Measurements from ENCODE around the gene FLRT2.

FLRT2 gene

DNA sequence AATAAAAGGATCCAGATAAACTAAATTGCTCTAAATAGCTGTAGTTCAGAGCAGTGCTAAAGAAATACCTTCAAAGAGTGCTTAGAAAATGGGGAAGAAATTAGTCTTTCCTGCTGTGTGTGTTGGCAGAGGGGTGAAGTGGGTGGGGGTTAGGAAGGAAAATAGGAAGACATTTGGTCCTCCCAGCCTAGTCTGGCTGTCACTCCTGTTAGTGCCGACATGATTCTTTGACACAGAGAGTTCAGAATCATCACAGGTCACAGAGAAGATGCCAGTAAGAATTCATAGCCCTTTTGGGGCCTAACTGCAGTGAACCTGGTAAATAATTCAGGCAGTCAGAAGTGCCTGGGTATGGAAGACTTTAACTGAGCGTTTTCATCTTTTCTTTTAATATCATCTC, 74.8 kb downstream of the FLRT2 start:
- H3K4me3 ChIP-seq (ENCODE audit: control insufficient read depth, low read depth, low read length) = no peak overlapping the region
- TF ChIP-seq, protein P1, sequence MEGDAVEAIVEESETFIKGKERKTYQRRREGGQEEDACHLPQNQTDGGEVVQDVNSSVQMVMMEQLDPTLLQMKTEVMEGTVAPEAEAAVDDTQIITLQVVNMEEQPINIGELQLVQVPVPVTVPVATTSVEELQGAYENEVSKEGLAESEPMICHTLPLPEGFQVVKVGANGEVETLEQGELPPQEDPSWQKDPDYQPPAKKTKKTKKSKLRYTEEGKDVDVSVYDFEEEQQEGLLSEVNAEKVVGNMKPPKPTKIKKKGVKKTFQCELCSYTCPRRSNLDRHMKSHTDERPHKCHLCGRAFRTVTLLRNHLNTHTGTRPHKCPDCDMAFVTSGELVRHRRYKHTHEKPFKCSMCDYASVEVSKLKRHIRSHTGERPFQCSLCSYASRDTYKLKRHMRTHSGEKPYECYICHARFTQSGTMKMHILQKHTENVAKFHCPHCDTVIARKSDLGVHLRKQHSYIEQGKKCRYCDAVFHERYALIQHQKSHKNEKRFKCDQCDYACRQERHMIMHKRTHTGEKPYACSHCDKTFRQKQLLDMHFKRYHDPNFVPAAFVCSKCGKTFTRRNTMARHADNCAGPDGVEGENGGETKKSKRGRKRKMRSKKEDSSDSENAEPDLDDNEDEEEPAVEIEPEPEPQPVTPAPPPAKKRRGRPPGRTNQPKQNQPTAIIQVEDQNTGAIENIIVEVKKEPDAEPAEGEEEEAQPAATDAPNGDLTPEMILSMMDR (IDR thresholded peaks at IDR 0.05; ENCODE audit: control insufficient read depth, insufficient read depth, low read depth, low read length, missing control alignments) = no peak
- no peak for DNase-seq (ENCODE audit: low read depth)

DNA sequence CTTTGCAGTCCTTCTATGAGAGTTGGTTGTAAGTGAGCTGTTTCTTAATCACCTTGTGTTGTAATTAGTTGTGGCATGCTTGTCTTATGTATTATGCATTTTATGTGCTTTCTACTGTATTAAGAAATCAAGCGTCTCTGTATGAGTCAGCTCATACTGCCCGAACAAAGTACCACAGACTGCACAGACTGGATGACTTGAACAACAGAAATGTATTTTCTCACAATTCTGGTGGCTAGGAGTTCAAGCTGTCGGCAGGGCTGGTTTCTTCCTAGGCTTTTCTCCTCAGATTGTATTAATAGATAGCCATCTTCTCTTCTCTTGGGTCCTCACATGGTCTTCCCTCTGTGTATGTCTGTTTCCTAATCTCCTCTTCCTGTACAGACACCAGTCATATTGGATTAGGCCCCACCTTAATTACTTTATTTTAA, 77.7 kb downstream of the FLRT2 start:
- DNase-seq (ENCODE audit: low read depth) = peak; percentile 90
- TF ChIP-seq, protein P1 (IDR thresholded peaks at IDR 0.05; ENCODE audit: control insufficient read depth, insufficient read depth, low read depth, low read length, missing control alignments) = no peak

DNA sequence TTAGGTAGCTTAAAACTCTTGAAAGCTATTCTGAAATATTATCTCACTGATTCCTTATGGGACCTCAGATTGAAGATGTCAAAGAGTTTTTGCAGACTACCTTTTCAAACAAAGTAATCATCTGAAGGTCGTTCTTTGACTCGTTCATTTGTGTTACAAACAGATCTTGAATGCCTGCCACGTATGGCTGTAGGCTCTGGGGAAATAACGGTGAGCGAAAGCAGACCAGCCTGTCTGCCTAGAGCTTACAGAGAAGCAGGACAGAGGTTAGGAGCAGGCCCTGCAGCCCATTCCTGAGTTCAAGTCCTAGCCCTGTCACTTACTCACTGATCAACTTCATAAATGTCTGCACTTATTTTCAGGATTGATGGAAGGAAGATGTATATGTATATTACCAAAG, 83.6 kb downstream of the FLRT2 start:
- TF ChIP-seq, protein P1 (IDR thresholded peaks at IDR 0.05; ENCODE audit: control insufficient read depth, insufficient read depth, low read depth, low read length, missing control alignments) = no peak
- DNase-seq (ENCODE audit: low read depth) = no peak
- H3K4me3 ChIP-seq (ENCODE audit: control insufficient read depth, low read depth, low read length) = no peak overlapping the region

More for the DNA sequence above, 77.7 kb downstream of the FLRT2 start:
- no peak overlapping the region for H3K4me3 ChIP-seq (ENCODE audit: control insufficient read depth, low read depth, low read length)

DNA sequence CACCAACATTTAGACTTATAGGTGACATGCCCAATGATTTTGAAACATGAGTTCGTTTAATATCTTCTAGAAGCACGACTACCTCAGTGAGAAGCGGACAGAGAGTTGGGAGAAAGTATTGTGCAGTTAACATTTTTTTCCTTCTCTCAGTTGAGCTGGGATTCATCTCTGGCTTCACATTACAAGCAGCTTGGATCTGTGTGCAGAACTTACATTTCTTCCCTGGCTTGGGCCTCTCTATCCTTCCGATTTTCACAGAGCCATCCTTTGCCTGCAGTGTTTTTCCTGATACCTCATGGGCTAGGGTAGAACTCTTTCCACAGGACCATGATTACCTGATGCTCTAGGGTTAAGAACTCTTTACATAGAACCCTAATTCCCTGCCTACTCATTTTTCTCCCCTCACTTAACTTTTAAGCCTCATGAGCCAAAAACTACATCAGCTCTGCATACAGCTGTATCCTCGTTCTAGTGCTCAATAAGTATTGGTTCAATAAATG, 86.5 kb downstream of the FLRT2 start:
- TF ChIP-seq, protein P1 (IDR thresholded peaks at IDR 0.05; ENCODE audit: control insufficient read depth, insufficient read depth, low read depth, low read length, missing control alignments) = no peak
- H3K4me3 ChIP-seq (ENCODE audit: control insufficient read depth, low read depth, low read length) = no peak overlapping the region
- no peak for DNase-seq (ENCODE audit: low read depth)

DNA sequence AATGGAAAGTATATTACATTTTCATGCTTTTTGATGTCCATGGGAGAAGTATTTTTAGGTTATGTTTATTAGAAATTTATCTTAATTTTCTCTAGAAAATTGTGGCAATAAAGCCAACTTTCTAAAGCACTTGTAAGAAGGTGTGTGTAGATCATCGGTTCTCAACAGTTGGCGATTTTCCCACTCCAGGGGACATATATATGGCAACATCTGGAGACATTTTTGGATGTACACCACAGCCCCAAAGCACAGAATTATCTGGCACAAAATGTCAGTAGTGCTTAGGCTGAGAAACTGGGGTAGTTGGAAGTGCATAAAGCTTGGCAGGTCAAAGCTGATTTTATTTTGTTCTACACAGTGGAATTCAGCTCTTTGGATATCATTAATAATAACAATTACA, 86.9 kb downstream of the FLRT2 start:
- TF ChIP-seq, protein P1 (IDR thresholded peaks at IDR 0.05; ENCODE audit: control insufficient read depth, insufficient read depth, low read depth, low read length, missing control alignments) = no peak
- no peak for DNase-seq (ENCODE audit: low read depth)
- H3K4me3 ChIP-seq (ENCODE audit: control insufficient read depth, low read depth, low read length) = no peak overlapping the region

DNA sequence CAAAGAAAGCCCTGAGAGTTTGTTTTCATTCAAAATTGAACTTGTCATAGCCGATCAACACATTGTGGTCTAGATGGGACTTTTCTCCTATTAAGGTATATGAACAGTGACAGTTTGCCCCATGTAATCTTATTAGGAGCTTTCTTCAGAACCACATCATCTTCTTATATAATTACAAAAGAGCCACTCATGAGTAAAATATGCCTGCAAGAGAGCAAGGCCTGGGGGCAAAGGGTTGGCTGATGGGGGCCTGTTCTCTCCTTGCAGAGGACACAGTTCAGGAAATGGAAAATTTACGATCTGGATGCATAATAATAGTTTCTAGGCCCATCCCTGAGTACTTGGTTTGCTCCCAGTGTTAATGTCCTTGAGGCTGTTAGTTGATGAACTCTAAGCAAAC, 87.8 kb downstream of the FLRT2 start:
- no peak for DNase-seq (ENCODE audit: low read depth)
- TF ChIP-seq, protein P1 (IDR thresholded peaks at IDR 0.05; ENCODE audit: control insufficient read depth, insufficient read depth, low read depth, low read length, missing control alignments) = no peak
- H3K4me3 ChIP-seq (ENCODE audit: control insufficient read depth, low read depth, low read length) = no peak overlapping the region

DNA sequence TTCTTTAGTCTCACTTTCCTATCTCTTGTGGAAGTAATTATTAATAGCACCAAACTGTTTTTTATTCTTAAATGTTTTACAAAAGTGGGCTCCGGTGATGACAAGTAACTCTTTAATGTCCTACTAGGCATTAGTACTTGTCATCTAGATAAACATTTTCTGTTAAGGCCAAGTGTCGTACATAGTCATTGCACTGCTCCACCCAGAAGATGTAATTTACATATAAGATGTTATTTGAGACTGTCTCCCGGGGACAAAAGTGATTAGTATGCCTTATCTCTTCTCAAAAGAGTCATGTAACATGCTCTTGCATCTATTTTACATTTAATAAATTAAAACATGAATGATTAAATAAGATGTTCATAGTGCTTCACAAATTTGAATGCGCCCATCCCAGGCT, 88.4 kb downstream of the FLRT2 start:
- TF ChIP-seq, protein P1 (IDR thresholded peaks at IDR 0.05; ENCODE audit: control insufficient read depth, insufficient read depth, low read depth, low read length, missing control alignments) = no peak
- H3K4me3 ChIP-seq (ENCODE audit: control insufficient read depth, low read depth, low read length) = no peak overlapping the region

More for the DNA sequence above, 88.4 kb downstream of the FLRT2 start:
- no peak for DNase-seq (ENCODE audit: low read depth)
